Esophagus squamous epithelium (tissue), 5 donors: ENCODE measurements around the gene DCUN1D2. TPM values are rescaled to one million over a fixed set of nuclear protein-coding genes. Genes with fewer than 3 reads are reported as not detected.
A peak's percentile ranks its signal among the peaks of the same experiment; 100 is the strongest.

Experiments used
- DNase-seq: peaks from one replicate; lab custom pipeline; 2025; lab: John Stamatoyannopoulos, UW
- H3K27ac ChIP-seq, 4 donors: fragments of 200-600 bp; sonication (generic); one replicate each; pipeline ENCODE4 v1.5.1; 2016 to 2019; ENCODE audit warnings: mild to moderate bottlenecking in 1 of 4
- H3K27me3 ChIP-seq, 4 donors: fragments of 200-600 bp; sonication (generic); 1 replicate in 3 of 4; 2 replicates in 1 of 4; pipeline versions ENCODE4 v1.5.1 to v1.6.0; 2017 to 2021; ENCODE audit warnings: antibody characterized with exemption in 1 of 4
- H3K36me3 ChIP-seq, 3 donors: fragments of 200-600 bp; sonication (generic); one replicate each; pipeline ENCODE4 v1.5.1; 2016 to 2019
- H3K4me1 ChIP-seq, 3 donors: fragments of 200-600 bp; sonication (generic); one replicate each; pipeline ENCODE4 v1.5.1; 2017 to 2019
- H3K4me3 ChIP-seq, 4 donors: fragments of 200-600 bp; sonication (generic); 1 replicate in 3 of 4; 2 replicates in 1 of 4; pipeline ENCODE4 v1.5.1; 2016 to 2019; ENCODE audit warnings: mild to moderate bottlenecking in 2 of 4, moderate library complexity in 1 of 4
- H3K9me3 ChIP-seq, 3 donors: fragments of 200-600 bp; sonication (generic); one replicate each; pipeline ENCODE4 v1.5.1; 2016 to 2019
- CTCF ChIP-seq, 6 experiments: fragments of 450-650 bp in 4 of 6; fragments of 200-600 bp in 2 of 6; sonication (generic) in 2 of 6; IDR thresholded peaks; one replicate each; pipeline ENCODE4 v1.5.1; 2016 to 2019; ENCODE audit warnings: antibody characterized with exemption in 6 of 6, mild to moderate bottlenecking in 4 of 6, moderate library complexity in 4 of 6
- POLR2A ChIP-seq, 4 donors: fragments of 450-650 bp; IDR thresholded peaks; one replicate each; pipeline ENCODE4 v1.6.1; 2017; ENCODE audit warnings: antibody characterized with exemption in 4 of 4, mild to moderate bottlenecking in 4 of 4, moderate library complexity in 3 of 4
- WGBS, 2 donors: methylation state at CpG; one replicate each; pipeline ENCODE4 v1.1.5; 2018; 5-methylcytosine and 5-hydroxymethylcytosine counted together
- intact Hi-C: fragments of 100-400 bp; cut with DNase I; formaldehyde crosslinking; loops from one replicate; pipeline ENCODE4 v1.15.0; 2022
- total RNA-seq, 4 donors: library from RNA; depleted of rRNA; stranded (reverse); fragments of >200 nt; gene quantifications; one replicate each; pipeline ENCODE4 v1.1.0, GENCODE V29; 2016
- donor health status: DM: yes; HTN: yes; CAD: no.

Gene DCUN1D2
- total RNA-seq, 4 donors from 2014 or later: 4.7 to 14.1 (median 7.7) TPM

GRCh38 chr13:113493315-113493951 is 2.9 kb upstream of the DCUN1D2 start:
- 10 to 12% methylated on average over 5 of the region's 5 CpGs for WGBS, 2 donors
- Histone ChIP-seq H3K27me3 (no peaks in the 10 kb centered on the region), H3K36me3 (peaks cover 6 to 35% (median 14%) of the 10 kb centered on the region in 3 donors), H3K9me3 (no peaks in the 10 kb centered on the region), H3K27ac (peak overlapping the region; percentile 41 to 74 (median 55)), H3K4me3 (peak overlapping the region in 1 of 4 donors; percentile 17), H3K4me1 (peaks cover 30 to 78% (median 32%) of the 10 kb centered on the region in 3 donors)
- intact Hi-C loops: no loop called here
- DNase-seq: no peak
- TF ChIP-seq CTCF (IDR thresholded peaks at IDR 0.05): no peak
- no peak for TF ChIP-seq POLR2A (IDR thresholded peaks at IDR 0.05)

DNA sequence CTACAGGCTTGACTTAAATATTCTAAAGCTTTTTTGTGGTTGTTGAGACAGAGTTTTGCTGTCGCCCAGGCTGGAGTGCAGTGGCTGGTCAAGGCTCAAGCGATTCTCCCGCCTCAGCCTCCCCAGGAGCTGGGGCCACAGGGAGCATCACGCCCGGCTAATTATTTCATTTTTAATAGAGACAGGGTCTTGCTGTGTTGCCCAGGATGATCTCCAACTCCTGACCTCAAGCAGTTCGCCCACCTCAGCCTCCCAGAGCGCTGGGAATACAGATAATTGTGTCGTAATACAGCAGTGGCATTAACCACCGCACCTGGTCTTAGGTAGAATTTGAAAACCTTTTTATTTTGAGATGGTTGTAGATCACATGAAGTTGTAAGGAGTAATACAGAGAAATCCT is 1.5 kb upstream of the DCUN1D2 start:
- Histone ChIP-seq H3K36me3 (peaks cover 6 to 21% (median 9%) of the 10 kb centered on the region in 3 donors), H3K4me1 (peaks cover 30 to 83% (median 32%) of the 10 kb centered on the region in 3 donors), H3K27ac (peak overlapping the region in 3 of 4 donors; percentile 88 to 94 (median 90)), H3K9me3 (no peaks in the 10 kb centered on the region), H3K4me3 (peak overlapping the region; percentile 83 to 95 (median 90)), H3K27me3 (no peaks in the 10 kb centered on the region)
- DNase-seq: no peak
- intact Hi-C loops: no loop called here
- TF ChIP-seq POLR2A (IDR thresholded peaks at IDR 0.05) (no peak), CTCF (IDR thresholded peaks at IDR 0.05) (no peak)
- WGBS, 2 donors: 77 to 87% methylated on average over 8 to 9 of the region's 9 CpGs

DNA sequence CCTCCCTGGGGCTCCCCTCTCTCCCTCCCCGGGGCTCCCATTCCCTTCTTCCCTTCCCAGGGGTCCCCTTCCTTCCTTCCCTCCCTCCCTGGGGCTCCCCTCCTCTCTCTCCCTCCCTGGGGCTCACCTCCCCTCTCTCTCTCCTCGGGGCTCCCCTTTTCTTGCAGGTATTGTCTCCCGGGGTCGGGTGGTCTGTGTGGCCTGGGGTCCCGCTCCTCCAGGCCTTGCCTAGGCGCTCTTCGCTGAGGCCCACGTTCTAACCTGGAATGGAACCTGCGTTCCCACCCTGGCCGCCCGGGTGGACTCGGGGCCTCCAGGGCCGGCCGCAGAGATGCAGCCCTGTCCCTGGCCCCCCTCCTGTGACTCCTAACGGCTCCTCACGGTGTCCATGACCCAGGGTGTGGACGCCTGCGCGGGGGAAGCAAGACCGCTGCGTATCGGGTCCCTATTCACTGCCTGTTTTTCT is 940 bp upstream of the DCUN1D2 start:
- H3K4me1 ChIP-seq: peaks cover 30 to 81% (median 32%) of the 10 kb centered on the region in 3 donors
- peak overlapping the region; percentile 88 to 94 (median 92) for H3K27ac ChIP-seq
- no peaks in the 10 kb centered on the region for H3K9me3 ChIP-seq
- 1 to 7% methylated on average over 21 to 22 of the region's 22 CpGs for WGBS, 2 donors
- no peaks in the 10 kb centered on the region for H3K27me3 ChIP-seq
- intact Hi-C loops: no loop called here
- H3K4me3 ChIP-seq: peak overlapping the region; percentile 83 to 95 (median 90)
- no peak for TF ChIP-seq CTCF (IDR thresholded peaks at IDR 0.05)
- no peak for TF ChIP-seq POLR2A (IDR thresholded peaks at IDR 0.05)
- H3K36me3 ChIP-seq: peaks cover 6 to 16% (median 6%) of the 10 kb centered on the region in 3 donors
- no peak for DNase-seq

DNA sequence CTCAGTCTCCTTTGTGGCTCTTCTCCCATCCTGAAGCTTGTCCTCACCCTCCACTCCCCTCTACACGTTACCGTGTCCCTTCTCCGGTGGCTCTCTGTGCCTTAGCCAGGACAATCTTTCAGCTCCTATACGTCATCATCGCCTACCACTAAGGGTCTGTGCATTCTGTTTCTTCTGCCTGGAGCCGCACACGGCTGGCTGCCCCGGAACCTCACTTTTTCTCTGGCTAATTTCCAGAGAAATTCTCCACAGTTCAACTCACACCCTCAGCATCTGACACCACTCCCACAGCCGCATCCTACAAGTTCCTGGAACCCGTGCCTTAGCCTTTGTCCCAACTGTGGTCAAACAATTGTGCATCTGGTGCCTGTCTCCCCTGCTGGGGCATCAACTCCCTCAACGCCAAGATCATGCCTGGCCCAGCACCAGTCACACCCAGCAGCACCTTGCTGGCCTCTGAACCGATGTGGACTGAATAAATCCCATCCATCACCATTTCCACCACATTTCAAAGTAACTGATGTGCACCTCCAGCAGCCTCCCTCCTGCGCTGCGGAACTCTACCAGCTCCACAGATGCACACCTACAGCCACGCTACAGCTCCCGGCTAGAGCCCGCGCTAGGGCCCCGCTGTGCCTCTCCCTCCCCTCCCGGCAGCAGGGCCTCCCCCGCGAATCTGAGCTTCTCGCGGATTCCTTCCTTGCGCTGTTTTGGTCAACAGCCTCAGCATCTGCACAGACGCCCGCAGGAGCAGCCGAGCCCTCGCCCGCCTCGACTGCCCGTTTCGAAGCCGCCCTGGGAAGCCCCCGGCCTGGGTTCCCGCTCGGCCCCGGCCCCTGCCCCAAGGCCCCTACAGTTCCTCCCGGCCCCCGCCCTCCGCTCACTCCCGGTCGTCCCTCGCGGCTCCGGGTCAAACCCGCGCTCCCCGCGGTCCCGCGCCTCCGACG is 689 bp downstream of the DCUN1D2 start:
- TF ChIP-seq POLR2A (IDR thresholded peaks at IDR 0.05) (no peak), CTCF (IDR thresholded peaks at IDR 0.05) (no peak)
- Histone ChIP-seq H3K4me3 (peak overlapping the region; percentile 83 to 95 (median 90)), H3K27me3 (no peaks in the 10 kb centered on the region), H3K4me1 (peaks cover 30 to 69% (median 32%) of the 10 kb centered on the region in 3 donors), H3K36me3 (no peaks in the 10 kb centered on the region), H3K27ac (peak overlapping the region; percentile 88 to 94 (median 92)), H3K9me3 (no peaks in the 10 kb centered on the region)
- intact Hi-C loops: no loop called here
- DNase-seq: no peak
- WGBS, 2 donors: 6 to 8% methylated on average over 15 of the region's 54 CpGs
